Measurements from ENCODE around the gene GPAT2. TPM values are rescaled to one million over a fixed set of nuclear protein-coding genes. Genes with fewer than 3 reads are reported as not detected.

Gene GPAT2
- total RNA-seq, 1 donor from 2014 or later, result not detected

DNA sequence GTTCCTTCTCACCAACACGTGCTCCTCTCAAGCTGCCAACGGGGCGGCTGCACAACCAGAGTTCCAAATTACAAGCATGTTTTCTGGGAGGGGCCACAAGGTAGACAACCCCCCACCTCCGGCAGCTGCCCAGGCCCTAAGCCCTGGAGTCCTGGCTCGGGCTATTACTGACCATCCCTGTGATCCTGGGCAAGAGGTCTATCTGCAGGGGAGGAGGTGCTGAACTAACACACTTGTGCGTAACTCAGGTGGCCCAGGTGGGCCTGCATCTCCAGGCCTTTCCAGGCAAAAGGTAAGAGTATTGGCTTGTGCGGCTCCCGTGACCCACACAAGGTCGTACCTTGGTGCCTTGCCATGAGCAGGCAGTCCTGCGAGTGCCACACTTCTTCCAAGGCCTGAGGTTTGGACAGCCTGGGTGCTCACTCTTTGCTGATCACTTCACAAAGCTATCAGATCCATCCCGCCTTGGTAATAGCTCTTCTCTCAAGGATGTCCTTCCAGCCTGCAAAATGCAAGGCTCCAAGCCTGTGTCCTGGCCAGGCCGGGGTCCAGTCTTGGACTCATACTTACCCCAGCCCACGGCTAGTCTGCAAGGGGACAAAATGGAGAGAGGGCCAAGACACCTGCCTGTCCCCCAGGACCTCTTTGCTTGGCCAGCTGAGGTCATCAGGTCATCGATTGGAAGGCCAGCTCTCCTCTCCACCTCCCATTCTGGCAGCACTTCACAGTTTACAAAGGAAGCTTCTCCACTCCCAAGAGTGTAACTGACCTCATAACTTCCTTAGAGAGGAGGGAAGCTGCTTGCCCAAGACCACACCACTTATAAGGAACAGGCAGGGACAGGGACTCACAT lies 47.7 kb upstream of the GPAT2 start:
- H3K27ac ChIP-seq, result no peak overlapping the region
- H3K4me2 ChIP-seq, result no peak overlapping the region
- no peaks in the 10 kb centered on the region for H3K36me3 ChIP-seq
- no peak overlapping the region for H3K4me3 ChIP-seq
- no peak overlapping the region for H2AFZ ChIP-seq (replicated peaks)
- Mint-ChIP-seq H3K36me3 (no peaks in the 10 kb centered on the region), H3K27me3 (ENCODE audit: insufficient read depth, low read depth) (peaks cover 13% of the 10 kb centered on the region), H3K4me3 (no peak overlapping the region), H3K27ac (no peak overlapping the region), H3K4me1 (peaks cover 6% of the 10 kb centered on the region), H3K9me3 (peaks cover 4% of the 10 kb centered on the region)
- no peaks in the 10 kb centered on the region for H3K4me1 ChIP-seq
- H3K9ac ChIP-seq, result no peak overlapping the region
- H3F3A ChIP-seq (ENCODE audit: low read depth), result no peaks in the 10 kb centered on the region
- H3K9me3 ChIP-seq (ENCODE audit: low read depth), result no peaks in the 10 kb centered on the region
- DNase-seq (ENCODE audit: low spot score), result no peak
- H4K20me1 ChIP-seq (ENCODE audit: low read depth), result no peaks in the 10 kb centered on the region
- TF ChIP-seq, protein P1, sequence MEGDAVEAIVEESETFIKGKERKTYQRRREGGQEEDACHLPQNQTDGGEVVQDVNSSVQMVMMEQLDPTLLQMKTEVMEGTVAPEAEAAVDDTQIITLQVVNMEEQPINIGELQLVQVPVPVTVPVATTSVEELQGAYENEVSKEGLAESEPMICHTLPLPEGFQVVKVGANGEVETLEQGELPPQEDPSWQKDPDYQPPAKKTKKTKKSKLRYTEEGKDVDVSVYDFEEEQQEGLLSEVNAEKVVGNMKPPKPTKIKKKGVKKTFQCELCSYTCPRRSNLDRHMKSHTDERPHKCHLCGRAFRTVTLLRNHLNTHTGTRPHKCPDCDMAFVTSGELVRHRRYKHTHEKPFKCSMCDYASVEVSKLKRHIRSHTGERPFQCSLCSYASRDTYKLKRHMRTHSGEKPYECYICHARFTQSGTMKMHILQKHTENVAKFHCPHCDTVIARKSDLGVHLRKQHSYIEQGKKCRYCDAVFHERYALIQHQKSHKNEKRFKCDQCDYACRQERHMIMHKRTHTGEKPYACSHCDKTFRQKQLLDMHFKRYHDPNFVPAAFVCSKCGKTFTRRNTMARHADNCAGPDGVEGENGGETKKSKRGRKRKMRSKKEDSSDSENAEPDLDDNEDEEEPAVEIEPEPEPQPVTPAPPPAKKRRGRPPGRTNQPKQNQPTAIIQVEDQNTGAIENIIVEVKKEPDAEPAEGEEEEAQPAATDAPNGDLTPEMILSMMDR (IDR thresholded peaks at IDR 0.05), result no peak
- no peaks in the 10 kb centered on the region for H3K27me3 ChIP-seq
- no peaks in the 10 kb centered on the region for H3K79me2 ChIP-seq (ENCODE audit: low read depth)

DNA sequence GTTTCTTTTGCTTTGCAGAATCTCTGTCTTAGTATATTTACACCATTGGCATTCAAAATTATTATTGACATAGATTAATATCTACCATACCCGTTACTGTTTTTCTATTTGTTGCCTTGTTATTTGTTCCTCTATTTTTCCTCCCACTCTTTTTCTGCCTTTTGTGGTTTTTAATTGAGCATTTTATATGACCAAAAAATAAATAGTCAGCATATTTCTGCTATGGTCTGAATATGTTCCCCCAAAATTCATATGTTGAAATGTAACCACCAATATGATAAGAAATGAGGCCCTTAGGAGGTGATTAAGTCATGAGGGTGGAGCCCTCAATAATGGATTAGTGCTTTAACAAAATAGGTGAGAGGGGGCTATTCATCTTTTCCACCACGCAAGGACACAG lies 46.3 kb upstream of the GPAT2 start:
- peaks cover 6% of the 10 kb centered on the region for H3K4me1 Mint-ChIP-seq
- H3K36me3 Mint-ChIP-seq, result no peaks in the 10 kb centered on the region
- no peaks in the 10 kb centered on the region for H4K20me1 ChIP-seq (ENCODE audit: low read depth)
- no peak overlapping the region for H3K27ac ChIP-seq
- peaks cover 13% of the 10 kb centered on the region for H3K27me3 Mint-ChIP-seq (ENCODE audit: insufficient read depth, low read depth)
- H3K36me3 ChIP-seq, result no peaks in the 10 kb centered on the region
- peaks cover 11% of the 10 kb centered on the region for H3K9me3 Mint-ChIP-seq
- H3K4me3 Mint-ChIP-seq, result no peak overlapping the region
- H3K4me2 ChIP-seq, result no peak overlapping the region
- H3K9ac ChIP-seq, result no peak overlapping the region
- no peak overlapping the region for H3K27ac Mint-ChIP-seq
- H3K79me2 ChIP-seq (ENCODE audit: low read depth), result no peaks in the 10 kb centered on the region
- no peaks in the 10 kb centered on the region for H3K9me3 ChIP-seq (ENCODE audit: low read depth)
- no peak overlapping the region for H2AFZ ChIP-seq (replicated peaks)
- no peak overlapping the region for H3K4me3 ChIP-seq
- H3K27me3 ChIP-seq, result no peaks in the 10 kb centered on the region
- DNase-seq (ENCODE audit: low spot score), result no peak
- no peaks in the 10 kb centered on the region for H3K4me1 ChIP-seq
- H3F3A ChIP-seq (ENCODE audit: low read depth), result no peaks in the 10 kb centered on the region
- TF ChIP-seq, protein P1 (IDR thresholded peaks at IDR 0.05), result no peak
- no peak for TF ChIP-seq EZH2phosphoT487 (IDR thresholded peaks at IDR 0.05)
- TF ChIP-seq EZH2 (IDR thresholded peaks at IDR 0.05), result no peak

DNA sequence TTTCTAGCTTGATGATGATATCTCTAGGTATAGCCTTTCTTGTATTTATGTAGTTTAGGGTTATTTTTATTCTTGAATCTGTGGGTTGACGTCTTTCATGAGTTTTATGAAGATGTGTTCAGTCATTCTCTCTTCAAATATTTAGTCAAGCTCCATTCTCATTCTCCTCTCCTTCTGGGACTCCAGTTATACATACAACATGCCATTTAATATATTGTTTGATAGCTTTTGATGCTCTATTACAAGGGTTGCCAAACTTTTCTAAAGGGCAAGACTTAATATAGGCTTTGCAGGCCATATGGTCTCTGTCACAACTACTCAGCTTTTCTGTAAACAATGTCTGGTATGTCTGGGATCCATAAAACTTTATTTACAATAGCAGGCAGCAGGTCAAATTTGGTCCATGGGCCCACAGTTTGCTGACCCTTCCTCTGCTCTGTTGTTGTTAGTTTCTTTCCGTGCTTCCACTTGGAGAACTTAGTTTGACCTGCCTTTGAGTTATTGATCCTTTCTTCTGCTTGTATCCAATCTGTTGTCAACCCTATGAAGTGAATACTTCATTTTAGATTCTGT lies 40.6 kb upstream of the GPAT2 start:
- DNase-seq (ENCODE audit: low spot score), result no peak
- Mint-ChIP-seq H3K4me1 (peaks cover 3% of the 10 kb centered on the region), H3K36me3 (no peaks in the 10 kb centered on the region), H3K27me3 (ENCODE audit: insufficient read depth, low read depth) (peaks cover 8% of the 10 kb centered on the region), H3K27ac (no peak overlapping the region), H3K4me3 (no peak overlapping the region), H3K9me3 (peaks cover 18% of the 10 kb centered on the region)
- Histone ChIP-seq H3K9ac (no peak overlapping the region), H4K20me1 (ENCODE audit: low read depth) (no peaks in the 10 kb centered on the region), H3K27ac (no peak overlapping the region), H3K79me2 (ENCODE audit: low read depth) (no peaks in the 10 kb centered on the region), H3K4me3 (no peak overlapping the region), H3K36me3 (no peaks in the 10 kb centered on the region), H3K9me3 (ENCODE audit: low read depth) (no peaks in the 10 kb centered on the region), H3K27me3 (no peaks in the 10 kb centered on the region), H3K4me1 (peaks cover 3% of the 10 kb centered on the region), H2AFZ (replicated peaks) (no peak overlapping the region), H3F3A (ENCODE audit: low read depth) (no peaks in the 10 kb centered on the region), H3K4me2 (no peak overlapping the region)
- TF ChIP-seq EZH2phosphoT487 (IDR thresholded peaks at IDR 0.05), result no peak
- TF ChIP-seq EZH2 (IDR thresholded peaks at IDR 0.05), result no peak
- TF ChIP-seq, protein P1 (IDR thresholded peaks at IDR 0.05), result no peak
